K562 (cell line): ENCODE measurements around the gene ATG7. TPM values are rescaled to one million over a fixed set of nuclear protein-coding genes. Genes with fewer than 3 reads are reported as not detected.

ENCODE experiments used
- GATAD2A ChIP-seq: fragments of 450-650 bp; IDR thresholded peaks from 2 replicates; pipeline ENCODE4 v1.6.1; 2017
- GTF2A2 ChIP-seq: IDR thresholded peaks from 2 replicates; pipeline ENCODE4 v1.6.1; 2016; ENCODE audit warnings: mild to moderate bottlenecking, missing genetic modification characterization, missing compliant biosample characterization
- GTF2E2 ChIP-seq: fragments of 200-800 bp; sonication (Bioruptor generic); IDR thresholded peaks from 2 replicates; pipeline ENCODE4 v1.6.1; 2016; ENCODE audit warnings: missing genetic modification characterization, missing compliant biosample characterization
- MXI1 ChIP-seq: IDR thresholded peaks from 2 replicates; pipeline ENCODE4 v1.6.1; 2011; ENCODE audit warnings: low read depth, mild to moderate bottlenecking, improper control_type of control experiment, low read length
- NFYB ChIP-seq: IDR thresholded peaks from 2 replicates; pipeline ENCODE4 v1.6.1; 2011; ENCODE audit warnings: mild to moderate bottlenecking, moderate library complexity; ENCODE audit not compliant: insufficient read length; ENCODE audit errors: extremely low read depth
- NR2C1 ChIP-seq, 2 experiments: fragments of 450-650 bp; IDR thresholded peaks; 2 replicates each; pipeline ENCODE4 v1.6.1; 2017; ENCODE audit warnings: mild to moderate bottlenecking in 2 of 2, antibody characterized with exemption in 1 of 2, inconsistent platforms in 1 of 2, missing compliant biosample characterization in 1 of 2, missing genetic modification characterization in 1 of 2
- NR4A1 ChIP-seq, 2 experiments: fragments of 250-450 bp in 1 of 2; fragments of 450-650 bp in 1 of 2; sonication (Bioruptor Pico) in 1 of 2; IDR thresholded peaks; 2 replicates each; pipeline versions ENCODE4 v1.4.0 to v1.6.1; 2016 to 2020; ENCODE audit warnings: mild to moderate bottlenecking in 2 of 2, missing compliant biosample characterization in 1 of 2, missing genetic modification characterization in 1 of 2, moderate library complexity in 1 of 2
- PURB ChIP-seq: sonication (generic); formaldehyde crosslinking; IDR thresholded peaks from 2 replicates; pipeline ENCODE4 v1.9.0; 2021; ENCODE audit warnings: low read depth, mild to moderate bottlenecking, missing genetic modification reagents
- SMARCA5 ChIP-seq: fragments of 450-650 bp; IDR thresholded peaks from 2 replicates; pipeline ENCODE4 v1.6.1; 2016
- ZNF212 ChIP-seq: fragments of 450-650 bp; formaldehyde crosslinking; IDR thresholded peaks from 2 replicates; pipeline ENCODE4 v1.4.0; 2020; ENCODE audit warnings: mild to moderate bottlenecking
- polyA plus RNA-seq, 8 experiments: library from polyadenylated mRNA; depleted of rRNA in 4 of 8; stranded (reverse) in 5 of 8; unstranded in 3 of 8; fragments of >200 nt; fragmentation: Nextera tagmentation in 2 of 8; fragmentation: Illumina TruSeq in 1 of 8; extraction: Ambion mirVana in 2 of 8; extraction: Trizol in 1 of 8; gene quantifications; 2 replicates each; pipeline versions ENCODE4 v1.2.1 to v1.2.3, GENCODE V29; 2011 to 2014; ENCODE audit warnings: inconsistent platforms in 1 of 8, missing spikeins in 1 of 8
- total RNA-seq, 7 experiments: library from RNA; depleted of rRNA in 6 of 7; stranded (reverse); fragments of >200 nt in 6 of 7; fragmentation: Illumina TruSeq in 2 of 7; extraction: Trizol in 2 of 7; gene quantifications; 2 replicates each; pipeline versions ENCODE4 v1.2.1 to v1.2.3, GENCODE V29; 2011 to 2021; ENCODE audit warnings: low replicate concordance in 1 of 7
- TF ChIP-seq, protein P1 (sequence below): fragments of 450-650 bp; IDR thresholded peaks from 2 replicates; pipeline ENCODE4 v1.6.1; 2016; ENCODE audit warnings: missing biosample characterization, missing genetic modification characterization
- TF ChIP-seq, protein P2 (sequence below), 2 experiments: IDR thresholded peaks; 2 replicates each; pipeline ENCODE4 v1.6.1; 2011; ENCODE audit warnings: borderline replicate concordance in 1 of 2, control low read depth in 1 of 2, low read depth in 1 of 2, low read length in 1 of 2, mild to moderate bottlenecking in 1 of 2, mixed read lengths in 1 of 2, moderate library complexity in 1 of 2; ENCODE audit not compliant: insufficient read depth in 1 of 2, insufficient read length in 1 of 2, poor library complexity in 1 of 2, severe bottlenecking in 1 of 2; ENCODE audit errors: extremely low read depth in 1 of 2
- TF ChIP-seq, protein P3 (sequence below), 2 experiments: IDR thresholded peaks; 2 replicates each; pipeline ENCODE4 v1.6.1; 2012; ENCODE audit warnings: improper control_type of control experiment in 2 of 2, low read depth in 2 of 2, low read length in 2 of 2, borderline replicate concordance in 1 of 2
- TF ChIP-seq, protein P4 (sequence below): IDR thresholded peaks from 2 replicates; pipeline ENCODE4 v1.6.1; 2012; ENCODE audit warnings: low read depth, low read length, improper control_type of control experiment, borderline replicate concordance
- TF ChIP-seq, protein P5 (sequence below): fragments of 450-650 bp; formaldehyde crosslinking; IDR thresholded peaks from 2 replicates; pipeline ENCODE4 v1.4.0; 2020; ENCODE audit warnings: mild to moderate bottlenecking, moderate library complexity

The ATG7 gene
- total and polyA plus RNA-seq, 9 of the 15 experiments (the other 6 are each of a cell fraction or from before 2014, with no cell fraction given): 18.3 to 45.3 (median 33.6) TPM

DNA sequence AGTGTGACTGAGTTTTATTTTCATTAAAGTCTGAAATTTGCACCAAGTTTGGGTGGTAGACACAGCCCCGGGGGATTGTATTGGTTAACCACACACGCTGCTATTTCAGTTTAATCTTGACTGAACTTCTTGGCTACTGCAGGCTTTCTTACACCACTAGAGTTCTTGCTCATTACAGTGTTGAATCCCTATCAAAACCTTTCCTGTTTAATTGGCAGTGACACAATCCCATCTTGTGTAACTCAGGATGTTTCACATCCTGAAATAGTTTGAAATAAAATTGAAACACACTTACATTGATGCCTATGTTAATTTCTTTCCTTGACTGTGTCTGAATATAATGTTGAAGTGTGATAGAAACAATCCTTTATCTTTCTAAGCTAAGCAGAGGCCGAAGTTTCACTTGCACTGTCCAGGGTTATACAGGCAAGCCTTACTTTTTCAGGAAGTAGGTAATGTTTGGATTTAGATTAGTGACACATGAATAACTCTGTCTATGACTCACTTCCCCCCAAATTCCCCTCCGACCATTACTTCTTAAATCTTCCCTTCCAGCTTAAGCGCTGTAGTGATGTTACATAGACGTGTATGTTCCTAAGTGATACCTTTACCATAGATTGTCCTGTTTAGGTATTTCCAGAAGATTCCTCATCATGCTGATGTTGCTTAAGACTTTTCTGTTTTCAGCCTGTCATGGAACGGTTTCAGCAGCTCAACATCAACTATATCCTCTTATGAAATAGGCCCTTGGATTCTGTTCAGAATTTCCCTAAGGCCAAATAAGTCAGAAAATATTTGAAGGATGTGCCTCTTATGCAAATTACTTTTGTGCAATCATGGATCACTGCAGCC is 16.8 kb downstream of the ATG7 start (continued):
- peak; percentile 53; the same call in 1 of the 2 replicates for TF ChIP-seq GATAD2A
- TF ChIP-seq, protein P1, sequence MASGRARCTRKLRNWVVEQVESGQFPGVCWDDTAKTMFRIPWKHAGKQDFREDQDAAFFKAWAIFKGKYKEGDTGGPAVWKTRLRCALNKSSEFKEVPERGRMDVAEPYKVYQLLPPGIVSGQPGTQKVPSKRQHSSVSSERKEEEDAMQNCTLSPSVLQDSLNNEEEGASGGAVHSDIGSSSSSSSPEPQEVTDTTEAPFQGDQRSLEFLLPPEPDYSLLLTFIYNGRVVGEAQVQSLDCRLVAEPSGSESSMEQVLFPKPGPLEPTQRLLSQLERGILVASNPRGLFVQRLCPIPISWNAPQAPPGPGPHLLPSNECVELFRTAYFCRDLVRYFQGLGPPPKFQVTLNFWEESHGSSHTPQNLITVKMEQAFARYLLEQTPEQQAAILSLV: no peak; the same call in 1 of the 2 replicates
- TF ChIP-seq, protein P2, sequence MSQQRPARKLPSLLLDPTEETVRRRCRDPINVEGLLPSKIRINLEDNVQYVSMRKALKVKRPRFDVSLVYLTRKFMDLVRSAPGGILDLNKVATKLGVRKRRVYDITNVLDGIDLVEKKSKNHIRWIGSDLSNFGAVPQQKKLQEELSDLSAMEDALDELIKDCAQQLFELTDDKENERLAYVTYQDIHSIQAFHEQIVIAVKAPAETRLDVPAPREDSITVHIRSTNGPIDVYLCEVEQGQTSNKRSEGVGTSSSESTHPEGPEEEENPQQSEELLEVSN (IDR thresholded peaks at IDR 0.05; ENCODE audit: borderline replicate concordance in 1 of 2, extremely low read depth in 1 of 2, insufficient read depth in 1 of 2, insufficient read length in 1 of 2, low read depth in 1 of 2, low read length in 1 of 2, poor library complexity in 1 of 2, severe bottlenecking in 1 of 2): no peak
- TF ChIP-seq, protein P3, sequence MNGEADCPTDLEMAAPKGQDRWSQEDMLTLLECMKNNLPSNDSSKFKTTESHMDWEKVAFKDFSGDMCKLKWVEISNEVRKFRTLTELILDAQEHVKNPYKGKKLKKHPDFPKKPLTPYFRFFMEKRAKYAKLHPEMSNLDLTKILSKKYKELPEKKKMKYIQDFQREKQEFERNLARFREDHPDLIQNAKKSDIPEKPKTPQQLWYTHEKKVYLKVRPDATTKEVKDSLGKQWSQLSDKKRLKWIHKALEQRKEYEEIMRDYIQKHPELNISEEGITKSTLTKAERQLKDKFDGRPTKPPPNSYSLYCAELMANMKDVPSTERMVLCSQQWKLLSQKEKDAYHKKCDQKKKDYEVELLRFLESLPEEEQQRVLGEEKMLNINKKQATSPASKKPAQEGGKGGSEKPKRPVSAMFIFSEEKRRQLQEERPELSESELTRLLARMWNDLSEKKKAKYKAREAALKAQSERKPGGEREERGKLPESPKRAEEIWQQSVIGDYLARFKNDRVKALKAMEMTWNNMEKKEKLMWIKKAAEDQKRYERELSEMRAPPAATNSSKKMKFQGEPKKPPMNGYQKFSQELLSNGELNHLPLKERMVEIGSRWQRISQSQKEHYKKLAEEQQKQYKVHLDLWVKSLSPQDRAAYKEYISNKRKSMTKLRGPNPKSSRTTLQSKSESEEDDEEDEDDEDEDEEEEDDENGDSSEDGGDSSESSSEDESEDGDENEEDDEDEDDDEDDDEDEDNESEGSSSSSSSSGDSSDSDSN (IDR thresholded peaks at IDR 0.05; ENCODE audit: borderline replicate concordance in 1 of 2, low read depth in 2 of 2, low read length in 2 of 2): no peak
- TF ChIP-seq, protein P4, sequence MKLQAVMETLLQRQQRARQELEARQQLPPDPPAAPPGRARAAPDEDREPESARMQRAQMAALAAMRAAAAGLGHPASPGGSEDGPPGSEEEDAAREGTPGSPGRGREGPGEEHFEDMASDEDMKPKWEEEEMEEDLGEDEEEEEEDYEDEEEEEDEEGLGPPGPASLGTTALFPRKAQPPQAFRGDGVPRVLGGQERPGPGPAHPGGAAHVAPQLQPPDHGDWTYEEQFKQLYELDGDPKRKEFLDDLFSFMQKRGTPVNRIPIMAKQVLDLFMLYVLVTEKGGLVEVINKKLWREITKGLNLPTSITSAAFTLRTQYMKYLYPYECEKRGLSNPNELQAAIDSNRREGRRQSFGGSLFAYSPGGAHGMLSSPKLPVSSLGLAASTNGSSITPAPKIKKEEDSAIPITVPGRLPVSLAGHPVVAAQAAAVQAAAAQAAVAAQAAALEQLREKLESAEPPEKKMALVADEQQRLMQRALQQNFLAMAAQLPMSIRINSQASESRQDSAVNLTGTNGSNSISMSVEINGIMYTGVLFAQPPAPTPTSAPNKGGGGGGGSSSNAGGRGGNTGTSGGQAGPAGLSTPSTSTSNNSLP: peak; percentile 92
- TF ChIP-seq GTF2E2 (tag): peak; percentile 61; the same call in 1 of the 2 replicates
- TF ChIP-seq PURB: no peak
- no peak for TF ChIP-seq NR4A1 (CRISPR knock-in tag; IDR thresholded peaks at IDR 0.05)
- no peak for TF ChIP-seq NR4A1 (tag; IDR thresholded peaks at IDR 0.05)
- no peak for TF ChIP-seq NFYB
- no peak for TF ChIP-seq SMARCA5
- TF ChIP-seq, protein P5, sequence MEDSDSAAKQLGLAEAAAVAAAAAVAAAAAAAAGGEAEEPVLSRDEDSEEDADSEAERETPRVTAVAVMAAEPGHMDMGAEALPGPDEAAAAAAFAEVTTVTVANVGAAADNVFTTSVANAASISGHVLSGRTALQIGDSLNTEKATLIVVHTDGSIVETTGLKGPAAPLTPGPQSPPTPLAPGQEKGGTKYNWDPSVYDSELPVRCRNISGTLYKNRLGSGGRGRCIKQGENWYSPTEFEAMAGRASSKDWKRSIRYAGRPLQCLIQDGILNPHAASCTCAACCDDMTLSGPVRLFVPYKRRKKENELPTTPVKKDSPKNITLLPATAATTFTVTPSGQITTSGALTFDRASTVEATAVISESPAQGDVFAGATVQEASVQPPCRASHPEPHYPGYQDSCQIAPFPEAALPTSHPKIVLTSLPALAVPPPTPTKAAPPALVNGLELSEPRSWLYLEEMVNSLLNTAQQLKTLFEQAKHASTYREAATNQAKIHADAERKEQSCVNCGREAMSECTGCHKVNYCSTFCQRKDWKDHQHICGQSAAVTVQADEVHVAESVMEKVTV (CRISPR knock-in tag): 0 out of 2 replicates have a peak, but pooled peaks have one; percentile 37
- TF ChIP-seq ZNF212 (CRISPR knock-in tag): no peak
- no peak for TF ChIP-seq MXI1
- no peak for TF ChIP-seq GTF2A2
- TF ChIP-seq NR2C1 (IDR thresholded peaks at IDR 0.05): no peak
- no peak for TF ChIP-seq NR2C1 (tag; IDR thresholded peaks at IDR 0.05)
